SK-N-SH treated with all-trans-retinoic acid at 6 μM for 48 hours (cell line): ENCODE measurements around the gene CADM2.

Source experiments
- ARNTL ChIP-seq: fragments of 450-650 bp; formaldehyde crosslinking; IDR thresholded peaks from 2 replicates; pipeline ENCODE4 v1.5.0; 2020; ENCODE audit warnings: low read depth, mild to moderate bottlenecking, moderate library complexity, borderline replicate concordance
- BACH2 ChIP-seq: fragments of 250-450 bp; sonication (Bioruptor Pico); IDR thresholded peaks from 2 replicates; pipeline ENCODE4 v1.9.0; 2021; ENCODE audit warnings: mild to moderate bottlenecking, borderline replicate concordance
- CSDC2 ChIP-seq: fragments of 250-450 bp; sonication (Bioruptor Pico); IDR thresholded peaks from 2 replicates; pipeline ENCODE4 v1.5.0; 2020; ENCODE audit warnings: mild to moderate bottlenecking, moderate library complexity
- ESRRG ChIP-seq: fragments of 250-450 bp; sonication (Bioruptor Pico); IDR thresholded peaks from 2 replicates; pipeline ENCODE4 v1.6.1; 2021; ENCODE audit warnings: mild to moderate bottlenecking
- OSR1 ChIP-seq: fragments of 250-450 bp; sonication (Bioruptor Pico); IDR thresholded peaks from 2 replicates; pipeline ENCODE4 v1.8.0; 2022; ENCODE audit warnings: moderate library complexity, mild to moderate bottlenecking, inconsistent platforms
- PPARA ChIP-seq: fragments of 250-450 bp; sonication (Bioruptor Pico); IDR thresholded peaks from 2 replicates; pipeline ENCODE4 v1.5.0; 2020; ENCODE audit warnings: mild to moderate bottlenecking, borderline replicate concordance
- SNAI2 ChIP-seq: fragments of 250-450 bp; sonication (Bioruptor Pico); IDR thresholded peaks from 2 replicates; pipeline ENCODE4 v1.5.0; 2020; ENCODE audit warnings: mild to moderate bottlenecking, moderate library complexity
- ZC3H10 ChIP-seq: fragments of 250-450 bp; sonication (Bioruptor Pico); IDR thresholded peaks from 2 replicates; pipeline ENCODE4 v1.5.1; 2021; ENCODE audit warnings: mild to moderate bottlenecking, moderate library complexity
- ZFP3 ChIP-seq: fragments of 250-450 bp; sonication (Bioruptor Pico); IDR thresholded peaks from 2 replicates; pipeline ENCODE4 v1.5.0; 2020; ENCODE audit warnings: mild to moderate bottlenecking, moderate library complexity
- ZFP30 ChIP-seq: fragments of 450-650 bp; formaldehyde crosslinking; IDR thresholded peaks from 2 replicates; pipeline ENCODE4 v1.5.0; 2022; ENCODE audit warnings: mild to moderate bottlenecking, moderate library complexity
- ZNF8 ChIP-seq: fragments of 450-650 bp; formaldehyde crosslinking; IDR thresholded peaks from 2 replicates; pipeline ENCODE4 v1.5.0; 2020; ENCODE audit warnings: mild to moderate bottlenecking, moderate library complexity
- TF ChIP-seq, protein P1 (sequence below): fragments of 250-450 bp; sonication (Bioruptor Pico); IDR thresholded peaks from 2 replicates; pipeline ENCODE4 v1.5.1; 2020; ENCODE audit warnings: low read depth, mild to moderate bottlenecking, moderate library complexity
- TF ChIP-seq, protein P2 (sequence below): fragments of 250-450 bp; sonication (Bioruptor Pico); IDR thresholded peaks from 2 replicates; pipeline ENCODE4 v1.5.1; 2021; ENCODE audit warnings: mild to moderate bottlenecking, moderate library complexity

DNA sequence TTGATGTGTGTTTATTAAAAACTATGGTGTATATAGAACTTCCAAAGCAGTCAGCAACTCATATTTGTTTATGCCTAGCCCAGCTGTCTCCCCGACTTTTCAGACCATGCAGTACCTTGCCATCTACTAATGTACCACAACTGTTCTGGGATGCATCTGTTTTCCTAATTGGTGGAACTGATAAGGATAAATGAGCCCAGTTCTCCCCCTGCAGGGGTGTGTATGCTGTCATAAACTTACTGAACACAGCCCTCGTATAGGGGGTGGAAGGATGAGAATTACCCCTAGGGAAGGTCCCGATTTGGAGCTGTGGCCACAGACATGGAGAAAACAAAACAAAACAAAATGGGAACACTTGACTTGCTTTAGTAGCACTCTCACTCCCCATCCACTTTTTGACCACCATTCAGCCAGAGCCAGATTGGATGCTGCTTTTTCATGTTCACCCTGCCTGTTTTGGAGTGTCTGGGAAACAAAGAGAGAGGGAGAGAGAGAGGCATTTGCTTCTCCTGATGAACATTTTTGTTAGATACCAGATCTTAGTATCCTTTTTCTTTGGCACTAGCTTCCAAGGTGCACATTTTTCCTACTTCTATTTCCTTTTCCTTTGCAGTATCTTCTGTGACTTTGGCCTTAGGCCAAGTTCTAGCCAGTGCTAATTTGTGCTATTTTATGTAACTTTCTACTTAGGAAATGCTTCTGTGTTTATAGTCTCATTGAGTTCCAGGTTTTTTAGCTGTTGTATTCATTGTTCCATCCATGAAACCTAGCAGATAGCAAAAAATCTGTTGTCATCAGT, 29.1 kb downstream of the CADM2 start:
- TF ChIP-seq, protein P1, sequence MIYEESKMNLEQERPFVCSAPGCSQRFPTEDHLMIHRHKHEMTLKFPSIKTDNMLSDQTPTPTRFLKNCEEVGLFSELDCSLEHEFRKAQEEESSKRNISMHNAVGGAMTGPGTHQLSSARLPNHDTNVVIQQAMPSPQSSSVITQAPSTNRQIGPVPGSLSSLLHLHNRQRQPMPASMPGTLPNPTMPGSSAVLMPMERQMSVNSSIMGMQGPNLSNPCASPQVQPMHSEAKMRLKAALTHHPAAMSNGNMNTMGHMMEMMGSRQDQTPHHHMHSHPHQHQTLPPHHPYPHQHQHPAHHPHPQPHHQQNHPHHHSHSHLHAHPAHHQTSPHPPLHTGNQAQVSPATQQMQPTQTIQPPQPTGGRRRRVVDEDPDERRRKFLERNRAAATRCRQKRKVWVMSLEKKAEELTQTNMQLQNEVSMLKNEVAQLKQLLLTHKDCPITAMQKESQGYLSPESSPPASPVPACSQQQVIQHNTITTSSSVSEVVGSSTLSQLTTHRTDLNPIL (CRISPR knock-in tag), result no peak
- TF ChIP-seq CSDC2 (no peak), ZFP30 (no peak), ZFP3 (CRISPR knock-in tag) (no peak), ARNTL (no peak), ESRRG (CRISPR knock-in tag) (no peak), SNAI2 (no peak), PPARA (CRISPR knock-in tag) (no peak), ZC3H10 (CRISPR knock-in tag) (no peak), ZNF8 (CRISPR knock-in tag) (no peak), OSR1 (CRISPR knock-in tag) (no peak), BACH2 (CRISPR knock-in tag) (no peak)
- TF ChIP-seq, protein P2, sequence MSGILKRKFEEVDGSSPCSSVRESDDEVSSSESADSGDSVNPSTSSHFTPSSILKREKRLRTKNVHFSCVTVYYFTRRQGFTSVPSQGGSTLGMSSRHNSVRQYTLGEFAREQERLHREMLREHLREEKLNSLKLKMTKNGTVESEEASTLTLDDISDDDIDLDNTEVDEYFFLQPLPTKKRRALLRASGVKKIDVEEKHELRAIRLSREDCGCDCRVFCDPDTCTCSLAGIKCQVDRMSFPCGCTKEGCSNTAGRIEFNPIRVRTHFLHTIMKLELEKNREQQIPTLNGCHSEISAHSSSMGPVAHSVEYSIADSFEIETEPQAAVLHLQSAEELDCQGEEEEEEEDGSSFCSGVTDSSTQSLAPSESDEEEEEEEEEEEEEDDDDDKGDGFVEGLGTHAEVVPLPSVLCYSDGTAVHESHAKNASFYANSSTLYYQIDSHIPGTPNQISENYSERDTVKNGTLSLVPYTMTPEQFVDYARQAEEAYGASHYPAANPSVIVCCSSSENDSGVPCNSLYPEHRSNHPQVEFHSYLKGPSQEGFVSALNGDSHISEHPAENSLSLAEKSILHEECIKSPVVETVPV (CRISPR knock-in tag), result no peak
